ENCODE data around the gene ORC4.
A peak's percentile ranks its signal among the peaks of the same experiment; 100 is the strongest.

The ORC4 gene

DNA sequence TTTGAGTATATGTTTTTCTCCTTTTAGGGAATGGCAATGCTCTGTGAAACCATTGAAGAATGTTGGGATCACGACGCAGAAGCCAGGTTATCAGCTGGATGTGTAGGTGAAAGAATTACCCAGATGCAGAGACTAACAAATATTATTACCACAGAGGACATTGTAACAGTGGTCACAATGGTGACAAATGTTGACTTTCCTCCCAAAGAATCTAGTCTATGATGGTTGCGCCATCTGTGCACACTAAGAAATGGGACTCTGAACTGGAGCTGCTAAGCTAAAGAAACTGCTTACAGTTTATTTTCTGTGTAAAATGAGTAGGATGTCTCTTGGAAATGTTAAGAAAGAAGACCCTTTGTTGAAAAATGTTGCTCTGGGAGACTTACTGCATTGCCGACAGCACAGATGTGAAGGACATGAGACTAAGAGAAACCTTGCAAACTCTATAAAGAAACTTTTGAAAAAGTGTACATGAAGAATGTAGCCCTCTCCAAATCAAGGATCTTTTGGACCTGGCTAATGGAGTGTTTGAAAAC is 93.4 kb downstream of the ORC4 start:
- DNase-seq = no peak

DNA sequence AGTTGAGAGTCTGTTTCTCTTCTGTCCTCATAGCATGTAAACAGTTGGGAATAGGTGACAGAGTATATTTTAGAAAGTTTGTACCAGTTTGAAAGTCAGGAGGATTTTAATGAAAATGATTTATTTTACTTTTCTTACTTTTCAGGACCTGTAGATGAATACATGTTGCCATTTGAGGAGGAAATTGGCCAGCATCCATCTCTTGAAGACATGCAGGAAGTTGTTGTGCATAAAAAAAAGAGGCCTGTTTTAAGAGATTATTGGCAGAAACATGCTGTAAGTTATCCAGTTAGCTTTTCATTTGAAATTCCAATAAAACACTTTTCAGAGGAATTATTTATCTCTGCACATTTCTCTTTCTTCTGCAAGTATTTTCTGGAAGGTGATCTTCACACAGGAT is 94.7 kb downstream of the ORC4 start:
- no peak for DNase-seq

DNA sequence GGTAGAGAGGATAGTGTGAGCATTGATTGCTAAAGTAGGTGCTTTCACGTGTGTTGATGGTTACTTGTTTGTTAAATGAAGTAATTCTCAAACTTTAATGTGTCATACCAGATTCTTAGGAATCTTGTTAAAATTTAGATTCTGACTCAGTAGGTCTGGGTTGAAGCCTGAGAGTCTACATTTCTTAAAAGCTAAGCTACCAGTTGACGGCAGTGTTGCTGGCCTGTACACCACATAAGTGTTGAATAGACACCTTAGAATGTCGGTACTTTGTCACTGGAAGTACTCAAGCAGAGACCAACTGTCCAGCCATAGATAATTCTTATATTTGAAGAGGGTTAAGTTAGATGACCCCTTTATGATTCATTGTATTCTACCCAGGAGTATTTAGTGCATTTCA is 95.9 kb downstream of the ORC4 start:
- no peak for DNase-seq

DNA sequence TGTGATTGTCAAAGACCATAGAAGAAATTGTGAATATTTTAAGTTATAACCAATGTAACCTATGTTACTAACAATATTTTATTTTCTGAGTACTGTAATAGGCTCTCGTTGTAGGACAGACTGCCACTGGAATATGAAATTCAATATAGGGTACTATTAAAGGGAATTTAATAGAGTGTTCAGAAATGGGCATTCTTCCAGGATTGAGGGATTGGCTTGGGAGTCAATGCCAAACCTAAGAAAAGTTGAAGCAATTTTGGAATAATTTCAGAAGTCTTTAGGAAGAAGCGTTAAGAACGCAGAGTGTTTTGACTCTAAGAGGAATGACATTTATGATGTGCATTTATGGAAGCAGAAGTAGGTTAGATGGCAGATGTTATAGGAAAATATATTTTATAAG is 96.7 kb downstream of the ORC4 start:
- no peak for DNase-seq

DNA sequence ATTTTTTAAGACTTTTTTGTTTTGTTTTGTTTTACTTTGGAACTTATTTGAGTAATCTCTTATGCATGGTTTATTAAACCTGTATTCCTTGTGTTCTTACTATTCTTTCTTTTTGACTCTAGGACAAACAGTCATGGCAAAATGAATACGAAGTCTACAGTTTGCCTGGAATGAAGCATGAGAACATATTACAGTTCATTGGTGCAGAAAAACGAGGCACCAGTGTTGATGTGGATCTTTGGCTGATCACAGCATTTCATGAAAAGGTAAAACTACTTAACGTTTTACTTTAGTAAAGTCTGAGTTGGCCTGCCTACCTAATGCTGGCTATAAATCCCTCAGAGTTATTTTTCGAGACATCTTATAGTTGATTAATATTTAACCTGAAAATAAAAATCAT is 103.4 kb downstream of the ORC4 start:
- DNase-seq = no peak

DNA sequence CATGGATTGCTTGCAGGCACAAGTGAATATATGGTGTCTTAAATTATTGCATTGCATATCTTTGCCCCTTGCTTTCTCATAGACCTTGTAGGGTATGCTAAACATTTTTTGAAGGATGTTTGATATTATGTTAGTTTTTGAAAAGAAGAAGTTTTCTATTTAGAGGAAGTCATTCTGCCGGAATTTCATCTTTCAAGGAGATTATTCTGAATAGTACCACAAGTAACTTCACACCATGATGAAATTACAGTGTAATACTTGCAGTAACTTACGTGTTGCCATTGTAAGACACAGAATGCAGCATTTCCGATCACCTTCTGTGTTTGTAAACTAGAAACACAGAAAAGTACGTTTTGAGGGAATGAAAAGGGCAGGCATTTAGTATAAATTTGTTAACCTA is 103.8 kb downstream of the ORC4 start:
- DNase-seq = no peak

DNA sequence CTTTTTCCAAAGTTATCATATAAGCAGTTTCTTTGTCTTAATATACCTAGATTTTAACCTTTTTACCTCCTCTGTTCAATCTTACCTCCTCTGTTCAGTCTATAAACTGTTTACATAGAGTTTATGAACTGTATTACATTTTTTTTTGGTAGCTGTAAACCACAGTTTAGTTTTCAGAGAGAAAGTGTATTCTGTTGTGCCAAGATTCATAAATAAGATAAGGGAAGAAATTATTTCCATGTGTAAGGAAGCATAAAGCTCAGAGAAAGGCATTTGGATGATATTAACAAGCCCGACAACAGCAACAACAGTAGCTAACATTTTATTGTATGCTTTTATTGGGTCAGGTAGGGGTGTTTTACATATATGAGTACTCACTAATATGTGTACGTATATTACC is 104.5 kb downstream of the ORC4 start:
- no peak for DNase-seq

DNA sequence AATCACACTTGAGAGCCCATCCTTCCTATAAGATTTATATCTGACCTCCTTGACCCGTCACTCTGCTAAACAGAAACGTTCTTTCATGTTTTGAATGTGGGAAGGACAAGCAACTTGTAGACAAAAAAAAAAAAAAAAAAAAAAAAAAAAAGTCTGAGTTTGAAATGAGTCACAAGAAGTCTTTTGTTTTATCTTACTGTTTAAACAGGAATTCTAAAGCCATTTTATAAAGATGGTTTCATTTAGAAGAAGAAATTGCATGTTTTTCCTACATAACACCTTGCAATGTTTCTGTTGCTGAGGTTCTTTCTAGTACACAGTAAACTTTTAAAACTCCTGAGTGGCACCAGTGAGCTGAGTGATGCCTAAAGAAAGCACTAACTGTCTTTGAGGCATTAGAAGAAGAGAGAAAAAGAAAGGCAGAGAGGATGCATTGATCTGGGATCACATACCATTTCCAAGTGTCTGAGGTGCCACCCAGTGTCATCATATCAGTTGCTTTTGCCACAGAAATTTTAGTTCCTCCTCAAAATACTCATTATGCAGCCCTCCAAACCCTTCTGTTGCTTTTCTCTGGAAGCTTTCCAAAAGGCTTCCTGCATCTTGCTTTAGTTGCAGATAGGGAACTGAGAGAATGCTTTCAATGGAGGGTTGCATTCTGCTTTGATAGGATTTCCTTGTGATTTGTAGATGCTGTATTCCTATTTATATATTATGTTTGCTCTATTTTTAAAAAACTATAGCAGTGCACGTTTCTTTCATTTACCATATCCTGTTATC is 106.6 kb downstream of the ORC4 start:
- no peak for DNase-seq

DNA sequence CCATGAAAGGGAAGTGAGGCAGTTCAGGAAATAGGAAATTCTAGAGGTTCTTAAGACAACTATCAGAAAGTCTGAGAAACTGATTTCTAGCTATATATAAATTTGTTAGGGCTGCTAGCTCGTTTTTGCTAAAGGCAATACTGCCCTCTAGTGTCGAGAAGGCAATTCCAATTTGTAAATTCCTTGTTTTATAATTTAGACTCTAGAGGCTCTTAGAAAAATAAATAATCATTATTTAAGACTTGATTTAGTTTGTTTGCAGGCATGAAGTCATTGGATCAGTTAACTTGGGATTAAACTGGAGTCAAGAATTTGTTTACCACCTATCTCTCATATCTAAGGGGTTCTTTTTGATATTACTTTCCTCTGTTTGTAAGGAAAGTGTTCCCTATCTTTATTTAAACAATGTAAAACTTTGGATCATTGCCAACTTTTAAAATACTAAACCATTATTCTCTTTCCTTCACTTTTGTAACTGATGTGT is 109.5 kb downstream of the ORC4 start:
- DNase-seq = peak in 1 of 2 experiments; percentile 72

DNA sequence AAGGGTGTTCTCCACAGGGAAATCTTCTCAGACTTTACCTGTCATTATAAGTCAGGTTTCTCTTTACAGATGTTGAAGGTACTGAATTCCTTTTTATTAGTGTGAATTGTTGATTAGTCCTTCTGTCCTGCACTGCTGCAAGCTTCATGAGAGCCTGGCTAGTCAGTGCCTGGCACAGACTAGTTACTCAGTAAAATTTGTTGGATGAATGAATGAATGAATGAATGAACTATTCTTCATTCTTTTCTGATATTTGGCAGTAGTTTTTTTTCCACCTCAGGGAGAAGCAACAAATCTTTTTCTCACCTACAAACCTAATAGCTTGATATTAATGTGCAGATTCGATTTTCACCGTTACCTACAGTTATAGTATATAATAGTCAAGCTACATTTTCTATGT is 111.4 kb downstream of the ORC4 start:
- no peak for DNase-seq

DNA sequence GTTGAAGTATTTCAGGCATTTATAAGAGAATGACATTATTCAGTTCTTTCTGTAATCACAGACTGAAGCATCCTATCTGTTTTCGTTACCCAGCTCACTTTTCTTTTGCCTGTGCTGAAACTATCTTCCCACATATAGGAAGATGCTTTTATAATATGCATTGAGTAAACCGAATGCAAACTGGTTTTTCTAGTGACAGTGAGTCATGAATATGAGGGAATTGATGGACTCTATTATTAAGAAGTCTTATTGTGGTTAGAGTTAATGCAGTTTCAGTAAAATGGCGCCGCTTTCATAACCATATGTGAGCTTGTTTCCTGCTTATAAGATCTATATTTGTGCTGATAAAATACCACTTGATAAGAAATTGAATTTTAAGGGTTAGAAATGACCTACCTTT is 116.5 kb downstream of the ORC4 start:
- no peak for DNase-seq

DNA sequence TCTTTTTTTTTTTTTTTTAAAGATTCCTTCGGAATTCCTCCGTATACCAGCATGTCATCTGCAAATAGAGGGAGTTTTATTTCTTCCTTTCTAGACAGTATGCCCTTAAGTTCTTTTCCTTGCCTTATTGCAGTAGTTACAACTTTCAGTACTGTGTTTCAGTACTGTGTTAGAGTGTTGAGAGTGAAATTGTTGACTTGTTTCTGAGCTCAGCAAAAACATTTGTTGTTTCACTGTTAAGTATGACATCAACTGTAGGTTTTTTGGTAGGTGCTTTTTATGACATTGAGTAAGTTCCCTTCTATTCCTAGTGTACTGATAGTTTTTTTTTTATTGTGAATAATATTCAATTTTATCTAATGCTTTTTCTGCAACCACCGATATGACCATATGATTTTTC is 131.9 kb downstream of the ORC4 start:
- no peak for DNase-seq

DNA sequence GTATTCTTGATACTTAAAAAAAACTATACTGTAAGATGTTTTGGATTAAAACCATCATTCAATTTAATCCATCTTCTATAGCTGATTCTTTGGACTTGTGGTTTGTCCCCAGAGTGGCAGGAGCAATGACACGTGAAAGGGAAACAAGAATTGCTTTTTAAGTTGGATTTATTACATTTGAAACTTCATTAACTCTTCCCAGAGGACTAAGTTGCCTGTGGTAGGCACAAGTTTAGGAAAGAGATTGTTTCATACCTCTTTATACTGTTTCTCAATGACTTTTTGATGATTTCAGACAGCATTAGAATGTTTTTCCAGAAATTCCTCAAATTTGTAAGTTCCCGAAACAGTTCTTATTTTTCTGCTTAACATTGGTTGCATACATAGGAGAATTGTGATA is 134.4 kb downstream of the ORC4 start:
- DNase-seq = no peak

DNA sequence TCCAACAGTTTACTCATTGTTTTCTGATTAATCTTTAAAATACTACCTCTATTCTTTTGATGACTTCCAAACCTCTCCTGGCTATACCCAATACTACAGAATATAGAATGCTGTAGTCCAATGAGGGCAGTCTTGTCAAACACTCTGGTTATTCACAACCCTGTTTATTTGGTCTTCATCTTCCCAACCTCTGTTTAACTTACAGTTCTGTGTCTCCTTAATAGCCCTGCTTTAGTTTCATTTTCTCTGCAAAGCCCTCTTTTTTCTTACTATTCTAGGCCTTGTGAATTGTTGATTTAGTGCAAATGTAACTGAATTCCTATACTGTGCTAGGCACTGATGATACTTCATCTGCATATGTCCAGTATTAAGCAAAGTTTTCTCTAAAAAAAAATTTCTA is 135.7 kb downstream of the ORC4 start:
- no peak for DNase-seq

DNA sequence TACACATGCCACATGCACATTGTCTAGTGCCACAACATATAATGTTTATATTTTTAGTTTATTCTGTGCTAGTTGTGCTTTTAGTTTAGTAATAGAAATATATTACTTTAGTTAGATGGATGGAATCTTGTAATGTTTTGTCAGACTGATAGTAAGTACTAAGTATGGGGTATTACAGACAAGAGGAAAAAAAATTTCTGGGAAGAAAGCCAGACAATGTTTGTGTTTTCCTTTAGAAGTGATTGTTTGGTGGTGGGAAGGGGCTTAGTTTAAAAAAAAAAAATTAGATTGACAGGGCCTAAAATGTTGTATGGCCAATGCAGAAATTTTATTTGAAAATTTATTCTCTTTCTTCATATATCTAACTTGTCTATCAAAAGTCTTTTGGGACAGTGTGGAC is 137.9 kb downstream of the ORC4 start:
- DNase-seq = no peak
